Transverse colon (tissue), 4 donors: ENCODE results near the gene EFNA4. TPM values are rescaled to one million over a fixed set of nuclear protein-coding genes. Genes with fewer than 3 reads are reported as not detected.
"Not testable (repeated sequence)": the region's sequence is repeated elsewhere in the genome, so short reads cannot be mapped to it uniquely, and the experiment has no call there.

Experiments
- DNase-seq: peaks from one replicate; pipeline ENCODE4 v3.0.0-alpha.2; 2019
- H3K27ac ChIP-seq, 4 donors: fragments of 200-600 bp; sonication (generic); 2 replicates each; pipeline ENCODE4 v1.5.1; 2016 to 2018; ENCODE audit warnings: inconsistent platforms in 4 of 4
- H3K27me3 ChIP-seq: fragments of 200-600 bp; sonication (generic); 2 replicates; pipeline ENCODE4 v1.5.1; 2017; ENCODE audit warnings: inconsistent platforms
- H3K36me3 ChIP-seq, 4 donors: fragments of 200-600 bp; sonication (generic); 2 replicates each; pipeline ENCODE4 v1.5.1; 2017 to 2019; ENCODE audit warnings: inconsistent platforms in 4 of 4
- H3K4me1 ChIP-seq, 4 donors: fragments of 200-600 bp; sonication (generic); 2 replicates each; pipeline ENCODE4 v1.5.1; 2017 to 2020; ENCODE audit warnings: inconsistent platforms in 4 of 4
- H3K4me3 ChIP-seq, 4 donors: fragments of 200-600 bp; sonication (generic); 1 replicate in 1 of 4; 2 replicates in 3 of 4; pipeline versions ENCODE4 v1.5.1 to v1.6.1; 2017 to 2019; ENCODE audit warnings: inconsistent platforms in 4 of 4
- H3K9me3 ChIP-seq, 2 donors: fragments of 200-600 bp; sonication (generic); 2 replicates each; pipeline ENCODE4 v1.5.1; 2017 to 2019; ENCODE audit warnings: inconsistent platforms in 2 of 2
- EP300 ChIP-seq: sonication (generic); formaldehyde crosslinking; IDR thresholded peaks from one replicate; pipeline ENCODE4 v1.6.1; 2017; ENCODE audit warnings: antibody characterized with exemption, low read depth
- POLR2A ChIP-seq: fragments of 450-650 bp; IDR thresholded peaks from one replicate; pipeline ENCODE4 v1.6.1; 2016; ENCODE audit warnings: antibody characterized with exemption, mild to moderate bottlenecking, moderate library complexity
- POLR2AphosphoS5 ChIP-seq, 3 donors: sonication (generic); formaldehyde crosslinking; IDR thresholded peaks; one replicate each; pipeline ENCODE4 v1.6.1; 2016; ENCODE audit warnings: antibody characterized with exemption in 3 of 3
- WGBS, 2 donors: methylation state at CpG; one replicate each; pipeline ENCODE4 v1.1.5; 2018; ENCODE audit warnings: low coverage in 1 of 2; 5-methylcytosine and 5-hydroxymethylcytosine counted together
- in situ Hi-C, 4 donors: fragments of 200-750 bp; cut with MboI; loops; one replicate each; pipeline versions ENCODE4 v1.15.0 to v1.15.1; 2017; ENCODE audit warnings: low sequenced_read_pairs in 3 of 4, low pct_ligation_motif_present in 1 of 4, low pct_unique_long_range_greater_than_20kb in 1 of 4
- intact Hi-C: fragments of 100-400 bp; cut with DNase I; formaldehyde crosslinking; loops from one replicate; pipeline ENCODE4 v1.15.1; 2023; ENCODE audit warnings: low total_unique reads
- total RNA-seq, 4 donors: library from RNA; depleted of rRNA; stranded (reverse); fragments of >200 nt; gene quantifications; one replicate each; pipeline ENCODE4 v1.1.0, GENCODE V29; 2016
- TF ChIP-seq, protein P1 (sequence below), 5 experiments: fragments of 200-600 bp in 3 of 5; fragments of 450-650 bp in 2 of 5; sonication (generic) in 3 of 5; IDR thresholded peaks; 1 replicate in 2 of 5; 2 replicates in 3 of 5; pipeline ENCODE4 v1.5.1; 2016 to 2017; ENCODE audit warnings: antibody characterized with exemption in 5 of 5, inconsistent platforms in 3 of 5, mild to moderate bottlenecking in 2 of 5, moderate library complexity in 1 of 5

The EFNA4 gene
- total RNA-seq, 4 donors from 2014 or later = 18.3 to 57.2 (median 37.2) TPM

DNA sequence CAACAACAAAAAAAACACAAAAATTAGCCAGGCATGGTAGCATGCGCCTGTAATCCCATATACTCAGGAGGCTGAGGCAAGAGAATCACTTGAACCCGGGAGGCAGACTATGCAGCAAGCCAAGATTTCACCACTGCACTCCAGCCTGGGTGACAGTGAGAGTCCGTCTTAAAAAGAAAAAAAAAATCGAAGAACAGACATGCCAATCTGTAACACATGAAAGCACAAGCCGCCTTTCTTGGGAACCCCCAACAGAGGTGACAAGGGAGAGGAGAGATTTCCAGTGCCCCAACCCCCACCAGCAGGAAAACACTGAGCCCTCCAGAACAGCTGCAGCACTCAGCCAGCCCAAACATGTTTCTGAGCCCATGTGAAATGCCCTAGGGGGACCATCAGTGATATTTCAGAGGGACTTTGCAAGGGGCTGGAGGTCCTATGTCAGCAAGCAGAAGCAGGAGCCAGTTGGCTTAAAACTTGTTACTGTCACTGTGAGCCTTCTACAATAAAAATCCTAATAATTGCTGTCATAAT lies 50.0 kb downstream of the EFNA4 start:
- 79 to 81% methylated on average over 4 to 5 of the region's 5 CpGs for WGBS, 2 donors
- Histone ChIP-seq H3K4me1 (peaks cover 0 to 10% (median 4%) of the 10 kb centered on the region in 4 donors), H3K27me3 (no peaks in the 10 kb centered on the region), H3K27ac (no peak overlapping the region), H3K36me3 (no peaks in the 10 kb centered on the region), H3K9me3 (no peaks in the 10 kb centered on the region), H3K4me3 (no peak overlapping the region)
- intact Hi-C loops (no loop called here), in situ Hi-C loops (no loop called here)
- no peak for DNase-seq
- TF ChIP-seq EP300 (no peak), POLR2A (no peak), POLR2AphosphoS5 (IDR thresholded peaks at IDR 0.05) (no peak)
- TF ChIP-seq, protein P1, sequence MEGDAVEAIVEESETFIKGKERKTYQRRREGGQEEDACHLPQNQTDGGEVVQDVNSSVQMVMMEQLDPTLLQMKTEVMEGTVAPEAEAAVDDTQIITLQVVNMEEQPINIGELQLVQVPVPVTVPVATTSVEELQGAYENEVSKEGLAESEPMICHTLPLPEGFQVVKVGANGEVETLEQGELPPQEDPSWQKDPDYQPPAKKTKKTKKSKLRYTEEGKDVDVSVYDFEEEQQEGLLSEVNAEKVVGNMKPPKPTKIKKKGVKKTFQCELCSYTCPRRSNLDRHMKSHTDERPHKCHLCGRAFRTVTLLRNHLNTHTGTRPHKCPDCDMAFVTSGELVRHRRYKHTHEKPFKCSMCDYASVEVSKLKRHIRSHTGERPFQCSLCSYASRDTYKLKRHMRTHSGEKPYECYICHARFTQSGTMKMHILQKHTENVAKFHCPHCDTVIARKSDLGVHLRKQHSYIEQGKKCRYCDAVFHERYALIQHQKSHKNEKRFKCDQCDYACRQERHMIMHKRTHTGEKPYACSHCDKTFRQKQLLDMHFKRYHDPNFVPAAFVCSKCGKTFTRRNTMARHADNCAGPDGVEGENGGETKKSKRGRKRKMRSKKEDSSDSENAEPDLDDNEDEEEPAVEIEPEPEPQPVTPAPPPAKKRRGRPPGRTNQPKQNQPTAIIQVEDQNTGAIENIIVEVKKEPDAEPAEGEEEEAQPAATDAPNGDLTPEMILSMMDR (IDR thresholded peaks at IDR 0.05) = no peak

DNA sequence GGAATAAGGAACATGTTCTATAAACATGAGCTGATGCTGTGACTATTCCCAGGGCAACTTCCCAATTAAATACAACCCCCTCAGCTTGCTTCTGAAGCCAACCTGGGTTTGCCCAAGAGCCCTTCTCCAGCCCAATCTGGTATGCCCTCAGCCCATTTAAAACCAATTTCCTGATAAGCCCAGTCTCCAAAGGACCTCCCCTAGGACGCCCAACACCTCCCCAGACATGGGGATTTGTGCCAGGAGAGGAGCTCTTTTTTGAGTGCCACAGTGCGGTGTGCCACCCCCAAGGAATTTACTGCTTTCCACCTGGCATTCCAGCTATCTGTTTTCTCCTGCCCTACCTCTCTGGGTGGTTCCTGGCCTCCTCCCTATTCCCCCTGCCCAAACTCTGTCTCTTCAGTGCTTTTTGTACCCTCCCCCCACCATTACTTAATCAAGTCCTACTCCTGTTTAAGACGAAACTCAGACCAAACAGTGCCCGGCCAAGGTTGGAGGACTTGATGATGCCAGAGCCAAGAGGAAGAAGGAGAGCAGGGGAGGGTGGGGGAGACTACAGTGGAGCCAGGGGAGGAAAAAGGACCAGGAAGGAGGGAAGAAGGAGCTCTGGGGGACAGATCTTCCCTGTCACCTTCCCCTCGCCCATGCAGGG lies 52.7 kb downstream of the EFNA4 start:
- in situ Hi-C loops = no loop called here
- H3K27ac ChIP-seq = no peak overlapping the region
- 37 to 54% methylated on average over 4 to 5 of the region's 5 CpGs for WGBS, 2 donors

DNA sequence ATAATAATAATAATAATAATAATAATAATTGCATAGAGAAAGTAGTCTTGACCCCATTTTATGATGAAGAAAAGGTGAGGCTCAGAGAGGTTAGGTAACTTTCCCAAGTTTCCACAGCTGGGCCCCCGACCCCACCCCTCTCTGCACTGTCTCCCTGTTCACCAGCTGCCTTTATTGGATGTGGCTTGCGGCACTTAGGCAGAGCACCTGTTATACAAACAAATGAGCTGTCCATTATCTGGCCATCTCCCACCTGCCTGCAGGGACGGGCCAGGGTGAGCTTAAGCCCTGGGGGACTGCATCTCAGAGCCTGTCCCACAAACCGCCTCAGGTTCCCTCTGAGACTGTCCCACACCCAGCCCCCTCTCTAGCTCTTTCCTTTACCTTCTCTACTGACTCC lies 54.1 kb downstream of the EFNA4 start:
- Histone ChIP-seq H3K27me3 (no peaks in the 10 kb centered on the region), H3K9me3 (no peaks in the 10 kb centered on the region), H3K4me3 (no peak overlapping the region), H3K4me1 (peaks cover 0 to 33% (median 14%) of the 10 kb centered on the region in 4 donors), H3K36me3 (no peaks in the 10 kb centered on the region), H3K27ac (no peak overlapping the region)
- in situ Hi-C loops (no loop called here), intact Hi-C loops (no loop called here)
- no peak for DNase-seq
- TF ChIP-seq POLR2AphosphoS5 (IDR thresholded peaks at IDR 0.05) (no peak), EP300 (no peak), POLR2A (no peak)
- TF ChIP-seq, protein P1 (IDR thresholded peaks at IDR 0.05) = no peak
- 42 to 47% methylated on average over 3 to 4 of the region's 4 CpGs for WGBS, 2 donors

More for the DNA sequence above, 52.7 kb downstream of the EFNA4 start:
- Histone ChIP-seq H3K9me3 (no peaks in the 10 kb centered on the region), H3K27me3 (no peaks in the 10 kb centered on the region), H3K36me3 (no peaks in the 10 kb centered on the region), H3K4me3 (no peak overlapping the region), H3K4me1 (peaks cover 0 to 33% (median 14%) of the 10 kb centered on the region in 4 donors)
- intact Hi-C loops = no loop called here
- TF ChIP-seq EP300 = no peak
- TF ChIP-seq POLR2A = no peak
- TF ChIP-seq, protein P1 (IDR thresholded peaks at IDR 0.05) = no peak
- TF ChIP-seq POLR2AphosphoS5 (IDR thresholded peaks at IDR 0.05) = no peak
- no peak for DNase-seq

DNA sequence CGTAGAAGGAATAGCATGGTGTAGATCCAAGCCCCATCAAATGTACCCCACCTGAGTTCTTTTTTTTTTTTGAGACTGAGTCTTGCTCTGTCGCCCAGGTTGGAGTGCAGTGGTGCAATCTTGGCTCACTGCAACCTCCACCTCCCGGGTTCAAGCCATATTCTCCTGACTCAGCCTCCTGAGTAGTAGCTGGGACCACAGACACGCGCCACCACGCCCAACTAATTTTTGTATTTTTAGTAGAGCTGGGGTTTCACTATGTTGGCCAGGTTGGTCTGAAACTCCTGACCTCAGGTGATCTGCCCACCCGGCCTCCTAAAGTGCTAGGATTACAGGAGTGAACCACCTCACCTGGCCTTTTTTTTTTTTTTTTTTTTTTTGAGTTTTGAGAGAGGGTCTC lies 54.5 kb downstream of the EFNA4 start:
- intact Hi-C loops, in situ Hi-C loops, DNase-seq, H3K4me3 ChIP-seq, H3K27me3 ChIP-seq, H3K9me3 ChIP-seq, H3K36me3 ChIP-seq: not testable (repeated sequence)
- H3K27ac ChIP-seq = peak overlapping the region in 1 of 4 donors; percentile 56
- peaks cover 0 to 36% (median 16%) of the 10 kb centered on the region in 4 donors for H3K4me1 ChIP-seq
- 83 to 84% methylated on average over 6 to 7 of the region's 7 CpGs for WGBS, 2 donors

Other genes starting within 250 kb of the EFNA4 start
- 1 to 10 TPM; 2.3 to 5.0 (median 3.5) TPM for gene KCNN3, start 193.5 kb upstream of the EFNA4 start, total RNA-seq
- gene PMVK, start 127.0 kb upstream of the EFNA4 start, total RNA-seq = 10 to 100 TPM in 3 of 4 donors, 1 to 10 TPM in 1; 6.0 to 19.9 (median 13.1) TPM
- gene PBXIP1, start 107.6 kb upstream of the EFNA4 start, total RNA-seq = 10 to 100 TPM; 54.1 to 94.1 (median 83.6) TPM
- gene PYGO2, start 102.0 kb upstream of the EFNA4 start, total RNA-seq = 10 to 100 TPM; 23.3 to 63.7 (median 29.0) TPM
- 100 to 1,000 TPM in 2 of 4 donors, 10 to 100 TPM in 2; 71.1 to 149 (median 92.0) TPM for gene SHC1, start 93.0 kb upstream of the EFNA4 start, total RNA-seq
- 10 to 100 TPM in 3 of 4 donors, not detected in 1; 28.9 to 41.4 (median 35.2) TPM for gene CKS1B, start 89.1 kb upstream of the EFNA4 start, total RNA-seq
- gene FLAD1, start 80.4 kb upstream of the EFNA4 start, total RNA-seq = 10 to 100 TPM; 32.7 to 42.4 (median 36.0) TPM
- gene LENEP, start 70.2 kb upstream of the EFNA4 start, total RNA-seq = not detected
- 100 to 1,000 TPM in 3 of 4 donors, 10 to 100 TPM in 1; 85.2 to 513 (median 272) TPM for gene ZBTB7B, start 60.9 kb upstream of the EFNA4 start, total RNA-seq
- gene DCST2, start 30.0 kb upstream of the EFNA4 start, total RNA-seq = 1 to 10 TPM in 3 of 4 donors, not detected in 1; 1.9 to 4.6 (median 4.5) TPM
- under 1 TPM in 2 of 4 donors, not detected in 2; 0.32 to 0.41 TPM for gene DCST1, start 29.9 kb upstream of the EFNA4 start, total RNA-seq
- gene ADAM15, start 12.4 kb upstream of the EFNA4 start, total RNA-seq = 100 to 1,000 TPM in 3 of 4 donors, 10 to 100 TPM in 1; 90.6 to 196 (median 115) TPM
- 1 to 10 TPM; 3.4 to 7.9 (median 7.2) TPM for gene EFNA3, start 15.1 kb downstream of the EFNA4 start, total RNA-seq
- 100 to 1,000 TPM in 1 of 4 donors, 10 to 100 TPM in 3; 18.5 to 108 (median 62.7) TPM for gene EFNA1, start 64.1 kb downstream of the EFNA4 start, total RNA-seq
- 100 to 1,000 TPM in 1 of 4 donors, 10 to 100 TPM in 2, 1 to 10 TPM in 1; 5.2 to 199 (median 44.4) TPM for gene SLC50A1, start 72.1 kb downstream of the EFNA4 start, total RNA-seq
- 100 to 1,000 TPM in 1 of 4 donors, 10 to 100 TPM in 2, 1 to 10 TPM in 1; 7.2 to 130 (median 62.6) TPM for gene DPM3, start 76.8 kb downstream of the EFNA4 start, total RNA-seq
- gene KRTCAP2, start 109.6 kb downstream of the EFNA4 start, total RNA-seq = 100 to 1,000 TPM; 106 to 240 (median 131) TPM
- under 1 TPM in 2 of 4 donors, not detected in 2; 0.41 to 0.48 TPM for gene TRIM46, start 110.1 kb downstream of the EFNA4 start, total RNA-seq
- 10 to 100 TPM; 19.2 to 37.8 (median 27.0) TPM for gene THBS3, start 144.2 kb downstream of the EFNA4 start, total RNA-seq
- 10 to 100 TPM; 24.3 to 64.0 (median 46.0) TPM for gene MTX1, start 145.0 kb downstream of the EFNA4 start, total RNA-seq
- gene ENTREP3, start 191.7 kb downstream of the EFNA4 start, total RNA-seq = 10 to 100 TPM in 3 of 4 donors, 1 to 10 TPM in 1; 9.0 to 21.9 (median 15.7) TPM
- 10 to 100 TPM in 3 of 4 donors, 1 to 10 TPM in 1; 7.8 to 61.3 (median 35.2) TPM for gene SCAMP3, start 198.6 kb downstream of the EFNA4 start, total RNA-seq
- 10 to 100 TPM; 31.9 to 92.9 (median 51.5) TPM for gene CLK2, start 209.8 kb downstream of the EFNA4 start, total RNA-seq
- 10 to 100 TPM; 13.0 to 34.0 (median 22.2) TPM for gene HCN3, start 213.7 kb downstream of the EFNA4 start, total RNA-seq
- gene PKLR, start 237.7 kb downstream of the EFNA4 start, total RNA-seq = 1 to 10 TPM in 1 of 4 donors, under 1 TPM in 2, not detected in 1; 0.40 to 5.6 (median 0.64) TPM
- gene FDPS, start 245.1 kb downstream of the EFNA4 start, total RNA-seq = 100 to 1,000 TPM in 2 of 4 donors, 10 to 100 TPM in 2; 73.7 to 158 (median 104) TPM